ENCODE results near the gene CCDC116. TPM values are rescaled to one million over a fixed set of nuclear protein-coding genes. Genes with fewer than 3 reads are reported as not detected.
A peak's percentile ranks its signal among the peaks of the same experiment; 100 is the strongest.

CCDC116 gene
- total and polyA plus RNA-seq, 10 of the 15 experiments (the other 5 are each of a cell fraction or from before 2014, with no cell fraction given) = 0.04 to 0.18 (median 0.04) TPM; not detected in 6

DNA sequence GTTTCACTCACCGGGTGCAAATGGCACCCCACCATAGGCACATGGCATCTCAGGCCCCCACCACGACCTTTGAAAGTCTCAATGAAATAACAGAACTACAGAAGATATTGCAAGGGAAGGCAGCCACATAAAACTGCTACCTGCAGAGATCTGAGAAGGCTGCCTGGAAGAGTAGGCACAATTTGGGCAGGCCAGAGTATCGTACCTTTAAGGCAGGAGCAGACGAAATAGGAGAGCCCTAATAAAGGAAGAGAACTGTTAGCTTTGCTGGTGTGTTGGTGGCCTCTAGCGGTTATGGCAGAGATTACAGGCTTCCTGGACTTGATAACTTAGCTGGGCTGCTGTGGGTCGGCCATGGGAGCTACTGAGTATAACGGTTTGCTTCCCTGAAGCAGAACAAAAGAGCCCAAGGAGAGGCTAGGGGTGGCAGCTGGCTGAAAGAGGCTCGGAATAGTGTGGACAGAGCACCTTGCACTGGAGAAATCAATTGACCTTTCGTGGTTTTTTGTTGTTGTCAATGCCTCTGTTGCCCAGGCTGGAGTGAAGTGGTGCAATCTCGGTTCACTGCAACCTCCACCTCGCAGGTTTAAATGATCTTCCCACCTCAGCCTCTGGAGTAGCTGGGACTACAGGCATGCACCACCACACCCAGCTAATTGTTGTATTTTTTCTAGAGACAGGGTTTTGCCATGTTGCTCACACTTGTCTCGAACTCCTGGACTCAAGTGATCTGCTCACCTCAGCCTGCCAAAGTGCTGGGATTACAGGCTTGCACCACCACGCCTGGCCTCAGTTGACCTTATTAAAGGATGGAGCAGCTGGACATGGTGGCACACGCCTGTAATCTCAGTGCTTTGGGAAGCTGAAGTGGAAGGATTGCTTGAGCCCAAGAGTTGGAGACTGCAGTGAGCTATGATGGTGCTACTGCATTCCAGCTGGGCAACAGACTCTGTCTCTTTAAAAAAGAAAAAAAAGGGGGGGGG is 14.3 kb downstream of the CCDC116 start:
- WGBS (ENCODE audit: insufficient coverage, insufficient replicate concordance, low lambda C conversion rate, missing lambda C conversion rate) = 47% methylated on average over 14 of the region's 14 CpGs
- Histone ChIP-seq H3K27ac (ENCODE audit: control insufficient read depth, insufficient read depth) (no peak overlapping the region), H3K36me3 (ENCODE audit: control insufficient read depth in 2 of 2, insufficient read depth in 2 of 2, low read length in 1 of 2) (peaks cover 3 to 6% of the 10 kb centered on the region in 2 experiments), H3K4me1 (ENCODE audit: control insufficient read depth, insufficient read depth, low read length) (peaks cover 12% of the 10 kb centered on the region), H4K20me1 (ENCODE audit: control insufficient read depth, insufficient read depth) (peaks cover 4% of the 10 kb centered on the region; the same call in 1 of the 2 replicates), H3K79me2 (ENCODE audit: control insufficient read depth, insufficient read depth, low read length) (peaks cover 26% of the 10 kb centered on the region), H2AFZ (ENCODE audit: control insufficient read depth, low read depth, low read length) (peak overlapping the region; percentile 65), H3K27me3 (replicated peaks in 1 of 2; ENCODE audit: control insufficient read depth in 2 of 2, insufficient read depth in 2 of 2, low read length in 1 of 2) (no peaks in the 10 kb centered on the region), H3K4me3 (no peak overlapping the region), H3K9me3 (replicated peaks; ENCODE audit: control insufficient read depth, insufficient read depth, low read length) (no peaks in the 10 kb centered on the region), H3K9ac (ENCODE audit: control insufficient read depth, insufficient read depth, low read length) (no peak overlapping the region), H3K4me2 (ENCODE audit: control insufficient read depth, insufficient read depth) (0 out of 2 replicates have a peak overlapping the region, but pooled peaks have one; percentile 17)
- intact Hi-C loops (cut with micrococcal nuclease; ENCODE audit: unreplicated experiment) (loop anchor here (10.0 kb wide), 1 partner anchor 62 kb away; no protein-coding TSS in a partner anchor), in situ Hi-C loops (cut with MboI) (no loop called here)
- ChIA-PET POLR2A (interaction anchor here (0.6 to 1.1 kb wide), 3 partner anchors 19 to 60 kb away, joined by 3 to 5 read pairs (median 5); partner anchors contain the start of gene PPIL2), SMC1A (ENCODE audit: uncharacterized antibody, unreplicated experiment) (interaction anchor here (0.7 to 3.0 kb wide), 13 partner anchors 9 to 306 kb away, joined by 3 to 23 read pairs (median 4); partner anchors contain the start of genes PPIL2, PPM1F and YDJC), CTCF (interaction anchor here (0.6 to 3.0 kb wide), 25 partner anchors 9 to 793 kb away, joined by 3 to 60 read pairs (median 4); partner anchors contain the start of genes PPIL2, PPM1F and YDJC), RAD21 (ENCODE audit: unreplicated experiment) (interaction anchor here (0.6 to 3.6 kb wide), 13 partner anchors 10 to 547 kb away, joined by 3 to 19 read pairs (median 3); partner anchors contain the start of genes CCDC116, PPIL2, PPM1F and YDJC)
- FAIRE-seq (peak; percentile 97), ATAC-seq (peak; percentile 36), DNase-seq (ENCODE audit: low read depth, low spot score) (peak; percentile 52)
- BruUV-seq (replicated peaks) = no TSS peak
- no peak for TF ChIP-seq GATAD2B (conservative IDR thresholded peaks at IDR 0.05; ENCODE audit: low read depth)
- TF ChIP-seq SMC3 (IDR thresholded peaks at IDR 0.05; ENCODE audit: borderline replicate concordance, low read length) = peak; percentile 70
- TF ChIP-seq, protein P1, sequence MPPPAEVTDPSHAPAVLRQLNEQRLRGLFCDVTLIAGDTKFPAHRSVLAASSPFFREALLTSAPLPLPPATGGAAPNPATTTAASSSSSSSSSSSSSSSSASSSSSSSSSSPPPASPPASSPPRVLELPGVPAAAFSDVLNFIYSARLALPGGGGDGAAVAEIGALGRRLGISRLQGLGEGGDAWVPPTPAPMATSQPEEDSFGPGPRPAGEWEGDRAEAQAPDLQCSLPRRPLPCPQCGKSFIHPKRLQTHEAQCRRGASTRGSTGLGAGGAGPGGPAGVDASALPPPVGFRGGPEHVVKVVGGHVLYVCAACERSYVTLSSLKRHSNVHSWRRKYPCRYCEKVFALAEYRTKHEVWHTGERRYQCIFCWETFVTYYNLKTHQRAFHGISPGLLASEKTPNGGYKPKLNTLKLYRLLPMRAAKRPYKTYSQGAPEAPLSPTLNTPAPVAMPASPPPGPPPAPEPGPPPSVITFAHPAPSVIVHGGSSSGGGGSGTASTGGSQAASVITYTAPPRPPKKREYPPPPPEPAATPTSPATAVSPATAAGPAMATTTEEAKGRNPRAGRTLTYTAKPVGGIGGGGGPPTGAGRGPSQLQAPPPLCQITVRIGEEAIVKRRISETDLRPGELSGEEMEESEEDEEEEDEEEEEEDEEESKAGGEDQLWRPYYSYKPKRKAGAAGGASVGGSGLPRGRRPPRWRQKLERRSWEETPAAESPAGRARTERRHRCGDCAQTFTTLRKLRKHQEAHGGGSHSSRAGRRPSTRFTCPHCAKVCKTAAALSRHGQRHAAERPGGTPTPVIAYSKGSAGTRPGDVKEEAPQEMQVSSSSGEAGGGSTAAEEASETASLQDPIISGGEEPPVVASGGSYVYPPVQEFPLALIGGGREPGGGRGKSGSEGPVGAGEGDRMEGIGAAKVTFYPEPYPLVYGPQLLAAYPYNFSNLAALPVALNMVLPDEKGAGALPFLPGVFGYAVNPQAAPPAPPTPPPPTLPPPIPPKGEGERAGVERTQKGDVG (CRISPR knock-in tag; IDR thresholded peaks at IDR 0.05) = no peak
- TF ChIP-seq HCFC1 (IDR thresholded peaks at IDR 0.05; ENCODE audit: low read length) = 0 out of 2 replicates have a peak, but pooled peaks have one; percentile 19
- no peak for TF ChIP-seq EGR1 (IDR thresholded peaks at IDR 0.05; ENCODE audit: borderline replicate concordance in 1 of 2, low read depth in 2 of 2, low read length in 2 of 2)
- TF ChIP-seq YY1 (IDR thresholded peaks at IDR 0.05; ENCODE audit: low read depth, low read length) = peak; percentile 83
- TF ChIP-seq EP300 (IDR thresholded peaks at IDR 0.05; ENCODE audit: borderline replicate concordance in 1 of 2, control insufficient read depth in 1 of 2, low read depth in 2 of 2, low read length in 2 of 2) = no peak
- no peak for TF ChIP-seq POLR2AphosphoS2 (IDR thresholded peaks at IDR 0.05; ENCODE audit: low read depth, low read length)
- no peak for TF ChIP-seq BACH1 (IDR thresholded peaks at IDR 0.05; ENCODE audit: borderline replicate concordance)
- no peak for TF ChIP-seq CHD2 (IDR thresholded peaks at IDR 0.05; ENCODE audit: borderline replicate concordance, low read depth, low read length)
- TF ChIP-seq ZSCAN29 (IDR thresholded peaks at IDR 0.05) = no peak
- no peak for TF ChIP-seq HDGF (IDR thresholded peaks at IDR 0.05)
- TF ChIP-seq TCF12 (IDR thresholded peaks at IDR 0.05; ENCODE audit: low read depth, low read length) = no peak
- no peak for TF ChIP-seq SIN3A (IDR thresholded peaks at IDR 0.05; ENCODE audit: low read depth, low read length)
- TF ChIP-seq IRF4 (IDR thresholded peaks at IDR 0.05; ENCODE audit: low read depth, low read length) = no peak
- TF ChIP-seq, protein P2, sequence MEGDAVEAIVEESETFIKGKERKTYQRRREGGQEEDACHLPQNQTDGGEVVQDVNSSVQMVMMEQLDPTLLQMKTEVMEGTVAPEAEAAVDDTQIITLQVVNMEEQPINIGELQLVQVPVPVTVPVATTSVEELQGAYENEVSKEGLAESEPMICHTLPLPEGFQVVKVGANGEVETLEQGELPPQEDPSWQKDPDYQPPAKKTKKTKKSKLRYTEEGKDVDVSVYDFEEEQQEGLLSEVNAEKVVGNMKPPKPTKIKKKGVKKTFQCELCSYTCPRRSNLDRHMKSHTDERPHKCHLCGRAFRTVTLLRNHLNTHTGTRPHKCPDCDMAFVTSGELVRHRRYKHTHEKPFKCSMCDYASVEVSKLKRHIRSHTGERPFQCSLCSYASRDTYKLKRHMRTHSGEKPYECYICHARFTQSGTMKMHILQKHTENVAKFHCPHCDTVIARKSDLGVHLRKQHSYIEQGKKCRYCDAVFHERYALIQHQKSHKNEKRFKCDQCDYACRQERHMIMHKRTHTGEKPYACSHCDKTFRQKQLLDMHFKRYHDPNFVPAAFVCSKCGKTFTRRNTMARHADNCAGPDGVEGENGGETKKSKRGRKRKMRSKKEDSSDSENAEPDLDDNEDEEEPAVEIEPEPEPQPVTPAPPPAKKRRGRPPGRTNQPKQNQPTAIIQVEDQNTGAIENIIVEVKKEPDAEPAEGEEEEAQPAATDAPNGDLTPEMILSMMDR (IDR thresholded peaks at IDR 0.05 in 2 of 3, conservative IDR thresholded peaks at IDR 0.05 in 1 of 3; ENCODE audit: control insufficient read depth in 2 of 3, extremely low read depth in 1 of 3, insufficient read depth in 1 of 3, low read depth in 3 of 3, low read length in 3 of 3) = peak; percentile 89 to 97 (median 90); a peak in 5 of 6 replicates
- TF ChIP-seq CBX5 (IDR thresholded peaks at IDR 0.05; ENCODE audit: low read depth) = no peak
